Fibroblast of villous mesenchyme (primary cell): ENCODE measurements around the gene CDHR5. TPM values are rescaled to one million over a fixed set of nuclear protein-coding genes. Genes with fewer than 3 reads are reported as not detected.
A peak's percentile ranks its signal among the peaks of the same experiment; 100 is the strongest.

ENCODE experiments used
- DNase-seq: peaks from one replicate; pipeline ENCODE4 v3.0.0-alpha.2; 2010; ENCODE audit warnings: low read depth
- H3K4me3 ChIP-seq: 2 replicates; pipeline ENCODE4 v1.5.1; 2011; ENCODE audit warnings: low read depth, mild to moderate bottlenecking, low read length
- CTCF ChIP-seq: IDR thresholded peaks from 2 replicates; pipeline ENCODE4 v1.5.1; 2012; ENCODE audit warnings: low read depth, mild to moderate bottlenecking, low read length; ENCODE audit not compliant: insufficient read depth
- total RNA-seq: library from RNA; depleted of rRNA; stranded (reverse); fragments of >200 nt; gene quantifications from 2 replicates; pipeline ENCODE4 v1.2.3, GENCODE V29; 2012

CDHR5 gene
- total RNA-seq, 1 donor = not detected

DNA sequence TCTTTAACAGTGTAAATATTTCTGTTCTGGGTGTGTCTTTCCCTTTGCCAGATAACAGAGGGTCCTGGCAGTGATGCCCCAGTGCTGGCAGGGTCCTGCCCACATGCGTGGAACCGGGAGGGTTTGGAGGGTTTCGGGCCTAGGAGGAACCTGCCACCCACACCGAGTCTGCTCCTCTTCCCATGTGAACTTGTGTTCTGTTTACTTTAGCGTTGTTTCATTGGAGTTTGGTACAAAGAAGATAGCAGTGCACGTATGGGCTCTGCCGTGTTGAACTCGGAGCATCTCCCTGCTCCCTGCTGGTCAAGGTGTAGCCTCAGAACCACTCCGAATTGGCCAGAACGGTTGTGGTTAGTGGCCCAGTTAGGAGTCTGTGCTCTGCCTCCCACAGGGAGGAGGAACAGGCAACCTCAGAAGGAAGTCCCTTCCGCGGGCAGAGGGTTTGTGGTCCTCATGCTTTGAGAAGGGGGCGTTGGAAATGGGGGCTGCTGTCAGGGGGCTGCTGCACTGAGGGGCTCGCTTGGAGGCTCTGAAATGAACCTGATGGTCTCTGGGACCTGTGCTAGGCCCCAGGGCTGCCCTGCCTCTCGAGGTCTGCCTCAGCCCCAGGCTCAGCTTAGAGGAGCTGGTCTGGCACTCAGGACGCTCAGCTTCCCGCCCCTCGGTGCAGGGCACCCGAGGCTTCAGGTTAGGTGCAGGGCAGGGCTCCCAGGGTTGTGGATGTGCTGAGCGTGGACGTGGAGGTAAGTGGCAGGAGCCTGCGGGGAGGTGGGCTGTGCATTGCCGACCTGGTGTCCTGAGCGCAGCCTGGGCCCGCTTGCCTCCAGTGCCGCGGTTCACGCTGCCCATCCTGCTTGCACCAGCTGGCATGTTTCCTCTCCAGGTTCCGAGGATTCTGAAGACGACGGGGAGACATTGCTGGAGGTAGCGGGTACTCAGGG lies 38.1 kb downstream of the CDHR5 start:
- no peak for DNase-seq
- no peak for TF ChIP-seq CTCF
- no peak overlapping the region for H3K4me3 ChIP-seq

DNA sequence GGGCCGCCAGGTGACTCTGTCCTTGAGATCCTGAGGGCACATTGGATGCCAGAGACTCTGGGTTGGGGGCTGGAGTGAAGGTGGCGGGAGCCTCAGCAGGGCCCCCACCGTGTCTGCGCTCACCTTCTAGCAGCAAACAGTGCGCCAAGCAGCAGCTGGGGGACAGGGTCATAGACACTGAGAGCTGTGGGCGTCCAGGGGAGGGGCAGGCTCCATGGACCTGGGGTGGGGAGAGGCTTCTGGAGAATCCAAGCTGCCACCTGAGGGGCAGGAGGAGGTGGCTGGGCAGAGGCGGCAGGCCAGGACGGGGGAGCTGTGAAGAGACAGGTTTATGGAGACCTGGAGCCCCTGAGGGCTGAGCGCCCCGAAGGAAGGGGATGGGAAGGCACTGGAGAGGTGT lies 40.5 kb downstream of the CDHR5 start:
- TF ChIP-seq CTCF = no peak
- no peak for DNase-seq
- no peak overlapping the region for H3K4me3 ChIP-seq

DNA sequence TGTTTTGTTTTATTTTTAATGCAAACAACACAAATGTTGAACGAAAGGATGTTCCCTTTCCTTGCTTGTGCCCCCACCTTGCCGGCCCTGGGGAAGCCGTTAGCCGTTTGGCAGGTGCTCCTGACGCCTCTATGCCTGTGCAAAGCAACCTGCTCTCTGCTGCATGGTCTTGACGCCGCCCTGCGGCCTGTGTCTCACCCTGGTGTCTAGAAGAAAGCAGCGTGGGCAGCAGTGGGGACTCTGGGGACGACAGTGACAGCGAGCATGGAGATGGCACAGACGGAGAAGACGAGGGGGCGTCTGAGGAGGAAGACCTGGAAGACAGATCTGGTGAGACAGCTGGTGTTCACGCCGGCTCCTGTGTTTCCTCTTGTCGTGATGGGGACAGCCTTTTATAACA lies 43.0 kb downstream of the CDHR5 start:
- TF ChIP-seq CTCF = no peak
- no peak overlapping the region for H3K4me3 ChIP-seq
- DNase-seq = no peak

DNA sequence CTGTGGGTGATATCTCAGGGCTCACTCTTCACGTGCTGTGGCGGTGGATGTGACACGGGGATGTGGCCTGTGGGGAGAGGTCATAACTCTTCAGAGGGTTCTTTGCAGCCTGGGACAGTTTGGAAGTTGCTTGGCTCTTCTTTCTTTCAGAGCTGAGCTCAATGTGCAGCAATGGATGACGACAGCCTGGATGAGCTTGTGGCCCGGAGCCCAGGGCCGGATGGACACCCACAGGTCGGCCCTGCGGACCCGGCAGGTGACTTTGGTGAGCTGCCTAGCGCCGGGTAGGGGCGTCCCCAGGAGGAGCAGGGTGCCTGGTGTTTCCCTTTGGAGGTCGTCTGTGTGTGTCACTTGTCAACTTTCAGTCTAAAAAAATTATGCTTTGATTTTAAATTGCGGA lies 43.4 kb downstream of the CDHR5 start:
- no peak for DNase-seq
- TF ChIP-seq CTCF = no peak
- no peak overlapping the region for H3K4me3 ChIP-seq

- DNase-seq = peak; percentile 23
- TF ChIP-seq CTCF = no peak
- no peak overlapping the region for H3K4me3 ChIP-seq
These were observed 44.7 kb downstream of the CDHR5 start for GRCh38 chr11:579830-580601.

GRCh38 chr11:578276-579035 lies 46.3 kb downstream of the CDHR5 start:
- TF ChIP-seq CTCF = no peak
- peak overlapping the region; percentile 75 for H3K4me3 ChIP-seq
- no peak for DNase-seq
